Measurements from ENCODE around the gene NFATC2IP. TPM values are rescaled to one million over a fixed set of nuclear protein-coding genes. Genes with fewer than 3 reads are reported as not detected.
"Not testable (repeated sequence)": the region's sequence is repeated elsewhere in the genome, so short reads cannot be mapped to it uniquely, and the experiment has no call there.

NFATC2IP gene
- total RNA-seq, 2 donors from 2014 or later, result 20.0 to 65.6 TPM

DNA sequence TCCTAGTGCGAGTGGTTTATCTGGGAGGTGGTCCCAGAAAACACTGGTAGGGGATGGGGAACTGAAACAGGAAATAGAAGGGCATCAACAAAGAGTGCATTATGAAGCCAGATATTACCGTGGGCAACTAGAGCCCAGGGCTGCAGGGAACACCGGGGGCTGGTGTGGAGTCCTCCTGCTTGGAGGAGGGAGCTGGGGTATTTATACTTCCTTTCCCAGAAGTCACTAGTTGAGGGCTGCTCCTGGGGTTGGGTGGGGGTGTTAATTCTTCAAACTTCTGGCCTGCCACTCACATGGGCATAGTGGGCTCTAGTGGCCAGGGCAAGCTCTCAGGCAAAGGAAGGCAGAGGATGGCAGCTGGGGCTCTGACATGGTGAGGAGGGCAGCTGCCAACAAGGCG lies 48.8 kb downstream of the NFATC2IP start:
- Histone ChIP-seq H3K4me3 (no peak overlapping the region), H3K27me3 (no peaks in the 10 kb centered on the region), H3K36me3 (replicated peaks in 1 of 2; ENCODE audit: insufficient read depth in 1 of 2, low read depth in 2 of 2) (no peaks in the 10 kb centered on the region), H3K4me1 (no peaks in the 10 kb centered on the region), H3K9me3 (no peaks in the 10 kb centered on the region), H3K27ac (no peak overlapping the region)
- no peak for TF ChIP-seq POLR2A (IDR thresholded peaks at IDR 0.05)
- TF ChIP-seq, protein P1, sequence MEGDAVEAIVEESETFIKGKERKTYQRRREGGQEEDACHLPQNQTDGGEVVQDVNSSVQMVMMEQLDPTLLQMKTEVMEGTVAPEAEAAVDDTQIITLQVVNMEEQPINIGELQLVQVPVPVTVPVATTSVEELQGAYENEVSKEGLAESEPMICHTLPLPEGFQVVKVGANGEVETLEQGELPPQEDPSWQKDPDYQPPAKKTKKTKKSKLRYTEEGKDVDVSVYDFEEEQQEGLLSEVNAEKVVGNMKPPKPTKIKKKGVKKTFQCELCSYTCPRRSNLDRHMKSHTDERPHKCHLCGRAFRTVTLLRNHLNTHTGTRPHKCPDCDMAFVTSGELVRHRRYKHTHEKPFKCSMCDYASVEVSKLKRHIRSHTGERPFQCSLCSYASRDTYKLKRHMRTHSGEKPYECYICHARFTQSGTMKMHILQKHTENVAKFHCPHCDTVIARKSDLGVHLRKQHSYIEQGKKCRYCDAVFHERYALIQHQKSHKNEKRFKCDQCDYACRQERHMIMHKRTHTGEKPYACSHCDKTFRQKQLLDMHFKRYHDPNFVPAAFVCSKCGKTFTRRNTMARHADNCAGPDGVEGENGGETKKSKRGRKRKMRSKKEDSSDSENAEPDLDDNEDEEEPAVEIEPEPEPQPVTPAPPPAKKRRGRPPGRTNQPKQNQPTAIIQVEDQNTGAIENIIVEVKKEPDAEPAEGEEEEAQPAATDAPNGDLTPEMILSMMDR (IDR thresholded peaks at IDR 0.05), result no peak
- ATAC-seq (no peak), DNase-seq (no peak)
- intact Hi-C loops (cut with DNase I), result no loop called here
- WGBS, 2 donors, result 41 to 51% methylated on average over 4 of the region's 4 CpGs

DNA sequence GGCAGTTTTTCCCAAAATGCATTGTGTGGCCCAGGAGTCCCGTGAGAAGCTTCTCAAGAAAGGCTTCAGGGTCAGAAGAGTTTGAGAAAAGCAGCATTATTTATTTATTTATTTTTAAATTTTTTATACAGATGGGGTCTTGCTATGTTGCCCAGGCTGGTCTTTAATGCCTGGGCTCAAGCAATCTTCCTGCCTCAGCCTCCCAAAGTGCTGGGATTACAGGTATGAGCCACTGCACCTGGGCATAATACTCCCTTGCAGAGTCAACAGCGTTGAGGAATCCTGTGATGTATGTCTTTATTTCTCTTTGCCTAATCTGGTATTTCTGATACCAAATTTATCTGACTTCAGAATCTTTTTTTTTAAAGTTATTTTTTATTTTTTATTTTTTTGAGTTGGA lies 49.3 kb downstream of the NFATC2IP start:
- Histone ChIP-seq H3K4me1 (no peaks in the 10 kb centered on the region), H3K4me3 (no peak overlapping the region), H3K36me3 (replicated peaks in 1 of 2; ENCODE audit: insufficient read depth in 1 of 2, low read depth in 2 of 2) (no peaks in the 10 kb centered on the region), H3K27ac (no peak overlapping the region), H3K27me3 (no peaks in the 10 kb centered on the region), H3K9me3 (no peaks in the 10 kb centered on the region)
- ATAC-seq, result no peak
- 75 to 85% methylated on average over 2 of the region's 2 CpGs for WGBS, 2 donors
- TF ChIP-seq, protein P1 (IDR thresholded peaks at IDR 0.05), result no peak
- TF ChIP-seq POLR2A (IDR thresholded peaks at IDR 0.05), result no peak
- DNase-seq, result no peak
- intact Hi-C loops (cut with DNase I), result no loop called here

DNA sequence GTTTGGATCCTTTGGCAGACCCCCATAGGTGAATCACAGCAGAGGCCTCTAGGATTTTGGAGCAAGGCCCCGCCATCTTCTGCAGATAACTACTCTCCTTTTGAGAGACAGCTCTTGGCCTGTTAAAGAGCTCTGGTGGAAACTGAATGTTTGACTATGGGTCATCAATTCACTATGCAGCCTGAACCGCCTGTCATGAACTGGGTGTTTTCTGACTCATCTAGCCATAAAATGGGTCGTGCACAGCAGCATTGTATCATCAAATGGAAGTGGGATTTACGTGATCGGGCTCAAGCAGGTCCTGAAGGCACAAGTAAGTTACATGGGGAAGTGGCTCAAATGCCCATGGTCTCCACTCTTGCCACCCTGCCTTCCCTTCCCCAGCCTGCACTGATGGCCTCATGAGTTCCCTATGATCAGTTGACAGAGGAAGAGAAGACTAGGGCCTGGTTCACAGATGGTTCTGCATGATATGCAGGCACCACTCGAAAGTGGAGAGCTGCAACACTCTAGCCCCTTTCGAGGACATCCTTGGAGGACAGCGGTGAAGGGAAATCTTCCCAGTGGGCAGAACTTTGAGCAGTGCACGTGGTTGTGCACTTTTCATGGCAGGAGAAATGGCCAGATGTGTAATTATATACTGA lies 53.9 kb downstream of the NFATC2IP start:
- WGBS, 2 donors, result 60 to 78% methylated on average over 4 to 9 of the region's 9 CpGs
- intact Hi-C loops (cut with DNase I); ATAC-seq; H3K27ac ChIP-seq; H3K36me3 ChIP-seq (replicated peaks in 1 of 2; ENCODE audit: insufficient read depth in 1 of 2, low read depth in 2 of 2); H3K4me3 ChIP-seq; DNase-seq; H3K9me3 ChIP-seq; H3K4me1 ChIP-seq; H3K27me3 ChIP-seq: not testable (repeated sequence)

- WGBS, 2 donors, result 55 to 64% methylated on average over 8 to 9 of the region's 10 CpGs
Observed at GRCh38 chr16:29007730-29008593, 57.2 kb downstream of the NFATC2IP start.

More at GRCh38 chr16:29007730-29008593, 57.2 kb downstream of the NFATC2IP start:
- ATAC-seq (no peak), DNase-seq (no peak)
- no peak for TF ChIP-seq POLR2A (IDR thresholded peaks at IDR 0.05)
- TF ChIP-seq, protein P1 (IDR thresholded peaks at IDR 0.05), result no peak
- Histone ChIP-seq H3K27me3 (no peaks in the 10 kb centered on the region), H3K36me3 (replicated peaks in 1 of 2; ENCODE audit: insufficient read depth in 1 of 2, low read depth in 2 of 2) (no peaks in the 10 kb centered on the region), H3K4me1 (no peaks in the 10 kb centered on the region), H3K9me3 (no peaks in the 10 kb centered on the region), H3K27ac (no peak overlapping the region), H3K4me3 (no peak overlapping the region)
- intact Hi-C loops (cut with DNase I), result no loop called here

All from body of pancreas (tissue), 4 donors.